Psoas muscle (tissue), 8 donors: ENCODE results near the gene XXYLT1. TPM values are rescaled to one million over a fixed set of nuclear protein-coding genes. Genes with fewer than 3 reads are reported as not detected.

Experiments used
- ATAC-seq, 4 donors: fragments of 200-7000 bp; cut with Tn5 transposase; one replicate each; pipeline ENCODE4 v1.9.1; 2020; ENCODE audit warnings: moderate library complexity in 3 of 4, mild to moderate bottlenecking in 2 of 4
- DNase-seq, 2 donors: peaks; one replicate each; pipeline ENCODE4 v3.0.0-alpha.2; 2020
- H3K27ac ChIP-seq: fragments of 200-600 bp; one replicate; pipeline ENCODE4 v1.8.0; 2022
- H3K27me3 ChIP-seq, 3 donors: fragments of 200-600 bp in 1 of 3; one replicate each; pipeline versions ENCODE4 v1.6.1 to v1.8.0; 2013 to 2022; ENCODE audit warnings: low read length in 2 of 3, mild to moderate bottlenecking in 2 of 3, moderate library complexity in 1 of 3; ENCODE audit not compliant: insufficient read depth in 3 of 3
- H3K36me3 ChIP-seq, 2 donors: fragments of 200-600 bp in 1 of 2; one replicate each; pipeline versions ENCODE4 v1.6.1 to v1.8.0; 2013 to 2022; ENCODE audit warnings: low read depth in 1 of 2, mild to moderate bottlenecking in 1 of 2, moderate library complexity in 1 of 2; ENCODE audit not compliant: insufficient read depth in 1 of 2
- H3K4me1 ChIP-seq: fragments of 200-600 bp; one replicate; pipeline ENCODE4 v1.8.0; 2022
- H3K4me3 ChIP-seq: fragments of 200-600 bp; one replicate; pipeline ENCODE4 v1.8.0; 2022; ENCODE audit warnings: mild to moderate bottlenecking
- H3K9me3 ChIP-seq: fragments of 200-600 bp; one replicate; pipeline ENCODE4 v1.8.0; 2022
- WGBS, 3 donors: extraction: QIAGEN DNeasy Blood & Tissue Kit; methylation state at CpG; one replicate each; pipeline versions ENCODE4 v1.1.6 to v1.1.7; 2013; 5-methylcytosine and 5-hydroxymethylcytosine counted together
- intact Hi-C, 2 donors: fragments of 100-400 bp; cut with DNase I; formaldehyde crosslinking; loops; one replicate each; pipeline versions ENCODE4 v1.11.0 to v1.14.2; 2022
- polyA plus RNA-seq, 3 donors: library from polyadenylated mRNA; stranded (reverse); fragments of 200-250 nt; gene quantifications; one replicate each; pipeline ENCODE4 v1.2.3, GENCODE V29; 2013
- total RNA-seq, 4 donors: library from RNA; stranded (reverse); fragmentation: NEBNext Ultra II Directional in 2 of 4; extraction: Animal tissue kit (Norgen Biotek cat#: 25700) in 2 of 4; gene quantifications; one replicate each; pipeline versions ENCODE4 v1.2.1 to v1.2.4, GENCODE V29; 2021 to 2023
- TF ChIP-seq, protein P1 (sequence below): fragments of 200-600 bp; IDR thresholded peaks from one replicate; pipeline ENCODE4 v1.8.0; 2022; ENCODE audit warnings: antibody characterized with exemption
- donor health status: healthy with polysubstance abuse.
- donor health status: DM: no; HTN: no; CAD: no; lungs with moderate emphysema.
- donor health status: Bipolar disorder and iron deficiency.
- donor health status: healthy.
- donor health status: DM: yes; HTN: yes; CAD: no.
- donor health status: DM: no; HTN: no; CAD: no.
- donor health status: DM: no; HTN: no; CAD: no.
- donor health status: DM: yes; HTN: yes; CAD: no.

Gene XXYLT1
- total and polyA plus RNA-seq, 7 donors: 0.86 to 3.5 (median 1.8) TPM

DNA sequence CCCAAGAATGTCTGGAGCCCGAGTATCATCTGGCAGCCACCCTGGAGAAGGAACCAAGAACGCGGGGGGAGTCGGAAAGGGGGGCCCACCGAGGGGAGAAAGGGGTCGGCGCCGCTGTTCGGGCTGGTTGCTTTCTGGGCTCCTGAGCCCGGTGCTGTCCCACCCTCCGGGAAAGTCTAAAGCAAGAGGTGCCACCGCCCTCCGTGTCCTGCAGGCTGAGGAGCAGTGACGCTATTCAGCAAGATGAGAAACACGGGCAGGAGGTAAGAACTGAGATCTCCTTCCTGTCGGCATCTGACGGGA, 234.8 kb downstream of the XXYLT1 start:
- H3K27me3 ChIP-seq: no peaks in the 10 kb centered on the region
- intact Hi-C loops: no loop called here

DNA sequence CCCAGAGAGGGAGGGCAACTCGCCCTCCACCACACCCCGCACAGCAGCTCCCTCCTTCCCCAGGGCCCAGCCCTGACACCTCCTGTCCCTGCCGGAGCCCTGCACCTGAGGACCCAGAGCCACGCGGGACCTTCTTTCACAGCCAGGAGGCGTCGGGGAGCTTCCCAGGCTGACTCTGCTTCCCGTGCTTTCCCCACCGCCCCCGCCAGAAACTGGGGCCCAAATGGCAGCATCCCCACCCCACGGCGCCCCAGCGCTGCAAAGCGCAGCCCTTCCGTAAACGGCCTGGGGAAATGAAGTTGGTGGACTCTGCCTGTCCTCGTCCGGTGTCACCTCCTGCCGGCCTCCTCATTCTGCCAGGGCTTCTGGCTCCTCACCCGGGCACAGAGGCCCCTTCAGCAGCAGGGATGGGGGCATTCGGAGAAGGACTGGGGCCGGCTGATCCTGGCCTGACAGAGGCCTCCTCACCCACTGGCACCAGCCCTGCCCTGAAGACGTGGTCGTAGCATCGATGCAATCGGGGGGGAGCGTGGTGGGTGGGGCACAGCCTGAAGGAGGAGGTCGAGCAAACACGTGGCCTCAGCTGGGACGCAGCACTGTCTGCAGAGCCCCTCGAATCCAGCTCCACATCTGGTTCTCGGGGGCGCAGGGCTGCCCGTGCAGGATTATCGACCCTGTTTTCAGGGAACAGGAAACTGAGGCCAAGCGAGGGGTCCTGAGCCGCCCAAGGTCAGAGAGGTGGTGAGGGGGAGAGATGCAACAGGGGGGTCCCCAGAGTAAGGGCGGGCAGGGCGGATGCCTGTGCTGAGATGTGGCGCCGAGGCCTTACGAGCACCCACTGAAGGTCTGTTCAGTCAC, 235.4 kb downstream of the XXYLT1 start:
- TF ChIP-seq, protein P1, sequence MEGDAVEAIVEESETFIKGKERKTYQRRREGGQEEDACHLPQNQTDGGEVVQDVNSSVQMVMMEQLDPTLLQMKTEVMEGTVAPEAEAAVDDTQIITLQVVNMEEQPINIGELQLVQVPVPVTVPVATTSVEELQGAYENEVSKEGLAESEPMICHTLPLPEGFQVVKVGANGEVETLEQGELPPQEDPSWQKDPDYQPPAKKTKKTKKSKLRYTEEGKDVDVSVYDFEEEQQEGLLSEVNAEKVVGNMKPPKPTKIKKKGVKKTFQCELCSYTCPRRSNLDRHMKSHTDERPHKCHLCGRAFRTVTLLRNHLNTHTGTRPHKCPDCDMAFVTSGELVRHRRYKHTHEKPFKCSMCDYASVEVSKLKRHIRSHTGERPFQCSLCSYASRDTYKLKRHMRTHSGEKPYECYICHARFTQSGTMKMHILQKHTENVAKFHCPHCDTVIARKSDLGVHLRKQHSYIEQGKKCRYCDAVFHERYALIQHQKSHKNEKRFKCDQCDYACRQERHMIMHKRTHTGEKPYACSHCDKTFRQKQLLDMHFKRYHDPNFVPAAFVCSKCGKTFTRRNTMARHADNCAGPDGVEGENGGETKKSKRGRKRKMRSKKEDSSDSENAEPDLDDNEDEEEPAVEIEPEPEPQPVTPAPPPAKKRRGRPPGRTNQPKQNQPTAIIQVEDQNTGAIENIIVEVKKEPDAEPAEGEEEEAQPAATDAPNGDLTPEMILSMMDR: no peak
- DNase-seq: no peak
- no peak for ATAC-seq
- Histone ChIP-seq H3K4me1 (no peaks in the 10 kb centered on the region), H3K36me3 (no peaks in the 10 kb centered on the region), H3K27ac (no peak overlapping the region), H3K27me3 (no peaks in the 10 kb centered on the region), H3K9me3 (no peaks in the 10 kb centered on the region), H3K4me3 (no peak overlapping the region)
- WGBS, 3 donors: 74 to 80% (median 77%) methylated on average over 41 to 42 of the region's 42 CpGs
- intact Hi-C loops: loop anchor here in 1 of 2 donors (2.0 kb wide), 1 partner anchor 21 kb away; no protein-coding TSS in a partner anchor

More for the DNA sequence above, 234.8 kb downstream of the XXYLT1 start:
- no peak for ATAC-seq
- Histone ChIP-seq H3K36me3 (no peaks in the 10 kb centered on the region), H3K27ac (no peak overlapping the region), H3K9me3 (no peaks in the 10 kb centered on the region), H3K4me3 (no peak overlapping the region), H3K4me1 (no peaks in the 10 kb centered on the region)
- DNase-seq: no peak
- 64 to 75% (median 69%) methylated on average over 17 of the region's 17 CpGs for WGBS, 3 donors
- TF ChIP-seq, protein P1: no peak

DNA sequence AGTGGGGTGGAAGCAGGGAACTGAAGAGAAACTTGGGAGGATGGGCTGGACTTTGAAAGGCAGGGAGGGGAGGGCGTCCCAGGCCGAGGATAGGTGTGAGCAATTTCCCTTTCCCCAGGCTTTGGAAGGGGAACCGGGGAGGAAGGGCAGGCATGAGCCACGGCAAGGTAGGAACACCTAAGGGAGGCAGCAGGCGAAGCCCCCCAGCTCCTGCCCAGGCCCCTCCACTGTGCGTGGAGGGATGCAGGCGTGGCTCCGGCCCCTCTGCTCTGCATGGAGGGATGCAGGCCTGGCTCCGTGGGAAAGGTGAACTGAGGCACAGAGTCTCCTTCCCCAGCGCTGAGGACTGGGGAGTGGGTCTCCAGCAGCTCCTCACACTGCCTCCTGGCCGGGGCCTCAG, 236.4 kb downstream of the XXYLT1 start:
- no peaks in the 10 kb centered on the region for H3K9me3 ChIP-seq
- DNase-seq (no peak), ATAC-seq (no peak)
- no peak overlapping the region for H3K27ac ChIP-seq
- H3K4me3 ChIP-seq: no peak overlapping the region
- TF ChIP-seq, protein P1: no peak
- 89 to 93% (median 90%) methylated on average over 8 to 11 of the region's 11 CpGs for WGBS, 3 donors
- H3K4me1 ChIP-seq: no peaks in the 10 kb centered on the region
- intact Hi-C loops: loop anchor here in 1 of 2 donors (2.0 kb wide), 1 partner anchor 22 kb away; no protein-coding TSS in a partner anchor
- H3K36me3 ChIP-seq: no peaks in the 10 kb centered on the region
- H3K27me3 ChIP-seq: no peaks in the 10 kb centered on the region

DNA sequence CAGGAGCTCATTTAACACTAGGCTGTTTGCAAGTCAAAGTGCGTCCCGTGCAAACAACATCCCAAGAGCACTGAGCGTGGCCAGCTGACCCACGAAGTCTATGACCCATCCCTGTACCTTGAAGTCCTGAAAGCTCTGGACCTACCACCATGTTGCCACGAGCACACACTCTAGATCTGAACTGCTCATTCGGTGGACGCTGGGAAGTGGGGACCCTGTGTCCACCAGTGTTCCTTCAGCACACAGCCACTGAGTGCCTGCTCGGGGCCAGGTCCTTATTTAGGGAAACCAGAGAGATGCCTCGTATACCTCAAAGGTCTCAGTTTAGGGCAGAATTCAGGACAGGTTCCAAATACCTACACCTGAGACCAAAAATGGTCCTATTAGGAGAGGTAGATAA, 236.9 kb downstream of the XXYLT1 start:
- Histone ChIP-seq H3K27ac (no peak overlapping the region), H3K36me3 (no peaks in the 10 kb centered on the region), H3K27me3 (no peaks in the 10 kb centered on the region), H3K4me3 (no peak overlapping the region), H3K9me3 (no peaks in the 10 kb centered on the region), H3K4me1 (no peaks in the 10 kb centered on the region)
- no peak for DNase-seq
- ATAC-seq: no peak
- TF ChIP-seq, protein P1: no peak
- intact Hi-C loops: loop anchor here in 1 of 2 donors (2.0 kb wide), 1 partner anchor 23 kb away; no protein-coding TSS in a partner anchor
- WGBS, 3 donors: 67 to 73% (median 71%) methylated on average over 9 of the region's 9 CpGs
